Endodermal cell (in vitro differentiated cells): ENCODE data around the gene CLHC1. TPM values are rescaled to one million over a fixed set of nuclear protein-coding genes. Genes with fewer than 3 reads are reported as not detected.

Source experiments
- DNase-seq: peaks from one replicate; pipeline ENCODE4 v3.0.0-alpha.2; 2017
- H3K27ac ChIP-seq: 2 replicates; pipeline ENCODE4 v1.5.1; 2013; ENCODE audit warnings: mild to moderate bottlenecking, low read depth, low read length, moderate library complexity
- H3K27me3 ChIP-seq: 2 replicates; pipeline ENCODE4 v1.6.1; 2013; ENCODE audit warnings: mild to moderate bottlenecking, low read length, moderate library complexity; ENCODE audit not compliant: insufficient read depth, control insufficient read depth, poor library complexity, severe bottlenecking
- H3K36me3 ChIP-seq: 2 replicates; pipeline ENCODE4 v1.7.0; 2013; ENCODE audit warnings: mild to moderate bottlenecking, low read length, moderate library complexity; ENCODE audit not compliant: control insufficient read depth, insufficient read depth
- H3K4me1 ChIP-seq: one replicate; pipeline ENCODE4 v1.7.0; 2013; ENCODE audit warnings: low read length; ENCODE audit not compliant: control insufficient read depth, insufficient read depth
- H3K4me3 ChIP-seq: 2 replicates; pipeline ENCODE4 v1.5.1; 2013; ENCODE audit warnings: mild to moderate bottlenecking, low read length, moderate library complexity
- H3K9ac ChIP-seq: 2 replicates; pipeline ENCODE4 v1.6.1; 2013; ENCODE audit warnings: mild to moderate bottlenecking, low read length, moderate library complexity; ENCODE audit not compliant: poor library complexity, severe bottlenecking; ENCODE audit errors: extremely low read depth
- H3K9me3 ChIP-seq: 2 replicates; pipeline ENCODE4 v1.6.1; 2013; ENCODE audit warnings: mild to moderate bottlenecking, low read length, moderate library complexity; ENCODE audit not compliant: control insufficient read depth
- H3K27ac Mint-ChIP-seq: 2 replicates; pipeline ENCODE4 v1.8.0; 2020; ENCODE audit warnings: mixed read lengths
- H3K27me3 Mint-ChIP-seq: 2 replicates; pipeline ENCODE4 v1.8.0; 2021; ENCODE audit warnings: mild to moderate bottlenecking, mixed read lengths; ENCODE audit not compliant: insufficient read depth
- H3K36me3 Mint-ChIP-seq: 2 replicates; pipeline ENCODE4 v1.8.0; 2020; ENCODE audit warnings: low read depth, mixed read lengths
- H3K4me1 Mint-ChIP-seq: 2 replicates; pipeline ENCODE4 v1.8.0; 2020; ENCODE audit warnings: mixed read lengths
- H3K4me3 Mint-ChIP-seq: 2 replicates; pipeline ENCODE4 v1.8.0; 2020; ENCODE audit warnings: mild to moderate bottlenecking, moderate library complexity, mixed read lengths
- H3K9me3 Mint-ChIP-seq: 2 replicates; pipeline ENCODE4 v1.8.0; 2020; ENCODE audit warnings: mild to moderate bottlenecking, mixed read lengths
- WGBS, 2 experiments: methylation state at CpG; one replicate each; pipeline versions ENCODE4 v1.1.5 to v1.1.7; 2013; ENCODE audit warnings: missing lambda C conversion rate in 2 of 2, mixed read lengths in 1 of 2; ENCODE audit not compliant: insufficient coverage in 1 of 2, insufficient read length in 1 of 2; 5-methylcytosine and 5-hydroxymethylcytosine counted together
- total RNA-seq, 2 donors: library from RNA; stranded (reverse); fragmentation: NEBNext Ultra II Directional in 1 of 2; extraction: Animal tissue kit (Norgen Biotek cat#: 25700) in 1 of 2; gene quantifications; 2 replicates in 1 of 2; 3 replicates in 1 of 2; pipeline ENCODE4 v1.2.1, GENCODE V29; 2021
- TF ChIP-seq, protein P1 (sequence below): fragments of 200-600 bp; sonication (generic); conservative IDR thresholded peaks from 2 replicates; pipeline ENCODE4 v1.5.0; 2021; ENCODE audit warnings: antibody characterized with exemption, mild to moderate bottlenecking

The CLHC1 gene
- total RNA-seq, 2 donors from 2014 or later: 15.4 to 17.9 TPM

DNA sequence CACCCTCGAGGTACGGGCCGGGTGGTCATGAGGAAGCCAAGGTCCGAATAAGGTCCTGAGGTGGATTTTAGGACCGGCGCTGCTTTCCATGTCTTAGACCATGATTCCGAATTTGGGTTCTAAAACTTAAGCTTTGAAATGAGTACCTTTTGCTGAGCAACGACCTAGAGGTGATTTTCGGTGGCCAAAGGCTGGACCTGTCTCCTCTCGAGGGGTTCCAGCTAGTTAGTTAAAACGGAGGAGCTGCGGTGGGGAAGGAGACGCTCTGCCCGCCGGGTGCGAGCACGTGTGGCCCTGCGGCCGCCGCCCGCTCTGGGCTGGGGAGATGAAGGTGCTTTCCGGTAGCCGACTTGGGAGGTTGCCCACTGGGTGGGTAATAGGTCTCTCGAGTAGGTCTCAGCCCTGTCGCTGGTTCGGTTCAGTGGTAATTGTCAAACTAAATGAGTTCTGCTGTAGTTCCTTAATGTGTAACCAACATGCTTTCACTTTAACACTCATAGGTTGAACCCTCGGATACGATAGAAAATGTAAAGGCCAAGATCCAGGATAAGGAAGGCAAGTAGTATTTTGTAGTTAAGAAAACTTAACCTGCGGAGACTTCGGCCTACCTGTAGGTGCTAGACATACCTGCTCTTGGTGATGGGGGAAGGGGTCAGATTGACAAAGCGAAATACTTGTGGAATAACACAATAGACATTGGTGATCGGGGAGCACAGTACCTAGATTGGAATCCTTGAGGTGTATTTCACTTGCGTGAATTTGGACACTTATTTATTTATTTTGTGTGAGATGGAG, 967 bp upstream of the CLHC1 start:
- Mint-ChIP-seq H3K27ac (peak overlapping the region; percentile 98), H3K27me3 (no peaks in the 10 kb centered on the region), H3K4me1 (peaks cover 22% of the 10 kb centered on the region), H3K4me3 (peak overlapping the region; percentile 96), H3K36me3 (peaks cover 50% of the 10 kb centered on the region), H3K9me3 (no peaks in the 10 kb centered on the region)
- peak; percentile 48 for DNase-seq
- 4 to 5% methylated on average over 24 to 33 of the region's 33 CpGs for WGBS, 2 experiments
- no peaks in the 10 kb centered on the region for H3K9me3 ChIP-seq
- peak overlapping the region; percentile 40 for H3K27ac ChIP-seq
- no peaks in the 10 kb centered on the region for H3K27me3 ChIP-seq
- H3K4me1 ChIP-seq: peaks cover 2% of the 10 kb centered on the region
- H3K4me3 ChIP-seq: peak overlapping the region; percentile 99
- H3K36me3 ChIP-seq: peaks cover 44% of the 10 kb centered on the region
- H3K9ac ChIP-seq: peak overlapping the region; percentile 98
- TF ChIP-seq, protein P1, sequence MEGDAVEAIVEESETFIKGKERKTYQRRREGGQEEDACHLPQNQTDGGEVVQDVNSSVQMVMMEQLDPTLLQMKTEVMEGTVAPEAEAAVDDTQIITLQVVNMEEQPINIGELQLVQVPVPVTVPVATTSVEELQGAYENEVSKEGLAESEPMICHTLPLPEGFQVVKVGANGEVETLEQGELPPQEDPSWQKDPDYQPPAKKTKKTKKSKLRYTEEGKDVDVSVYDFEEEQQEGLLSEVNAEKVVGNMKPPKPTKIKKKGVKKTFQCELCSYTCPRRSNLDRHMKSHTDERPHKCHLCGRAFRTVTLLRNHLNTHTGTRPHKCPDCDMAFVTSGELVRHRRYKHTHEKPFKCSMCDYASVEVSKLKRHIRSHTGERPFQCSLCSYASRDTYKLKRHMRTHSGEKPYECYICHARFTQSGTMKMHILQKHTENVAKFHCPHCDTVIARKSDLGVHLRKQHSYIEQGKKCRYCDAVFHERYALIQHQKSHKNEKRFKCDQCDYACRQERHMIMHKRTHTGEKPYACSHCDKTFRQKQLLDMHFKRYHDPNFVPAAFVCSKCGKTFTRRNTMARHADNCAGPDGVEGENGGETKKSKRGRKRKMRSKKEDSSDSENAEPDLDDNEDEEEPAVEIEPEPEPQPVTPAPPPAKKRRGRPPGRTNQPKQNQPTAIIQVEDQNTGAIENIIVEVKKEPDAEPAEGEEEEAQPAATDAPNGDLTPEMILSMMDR: no peak

DNA sequence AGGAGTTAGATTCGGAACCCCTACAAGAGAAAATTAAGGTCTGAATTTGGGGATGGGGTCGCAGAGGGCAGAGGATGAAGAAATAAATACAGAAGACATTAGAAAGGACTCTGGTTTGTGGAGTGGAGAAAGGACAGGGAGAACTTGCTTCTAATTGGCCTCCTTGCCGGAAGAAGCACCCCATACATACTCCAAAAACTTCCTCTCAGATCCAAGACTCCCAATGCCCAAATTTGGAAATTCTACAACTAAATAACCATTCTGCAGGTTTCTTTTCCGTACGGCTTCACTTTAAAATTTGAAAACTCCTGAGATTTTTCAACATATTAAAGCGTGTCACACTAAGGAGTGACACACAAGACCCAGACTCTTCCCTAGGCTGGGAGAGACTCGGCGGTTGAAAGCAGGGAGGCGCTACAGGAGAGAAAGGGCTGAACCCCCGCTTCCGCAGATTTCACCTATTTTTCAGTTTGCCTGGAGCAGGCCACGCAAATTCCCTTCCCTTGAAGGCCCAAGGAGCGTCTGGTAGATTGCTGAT, 478 bp downstream of the CLHC1 start:
- 8 to 10% methylated on average over 7 to 13 of the region's 13 CpGs for WGBS, 2 experiments
- Mint-ChIP-seq H3K36me3 (peaks cover 49% of the 10 kb centered on the region), H3K27me3 (no peaks in the 10 kb centered on the region), H3K27ac (peak overlapping the region; percentile 98), H3K9me3 (no peaks in the 10 kb centered on the region), H3K4me1 (peaks cover 26% of the 10 kb centered on the region), H3K4me3 (peak overlapping the region; percentile 96)
- no peaks in the 10 kb centered on the region for H3K9me3 ChIP-seq
- H3K4me3 ChIP-seq: peak overlapping the region; percentile 99
- peak overlapping the region; percentile 89 for H3K27ac ChIP-seq
- TF ChIP-seq, protein P1: no peak
- H3K4me1 ChIP-seq: peaks cover 2% of the 10 kb centered on the region
- H3K27me3 ChIP-seq: no peaks in the 10 kb centered on the region
- H3K9ac ChIP-seq: peak overlapping the region; percentile 98
- peaks cover 39% of the 10 kb centered on the region for H3K36me3 ChIP-seq
- no peak for DNase-seq

DNA sequence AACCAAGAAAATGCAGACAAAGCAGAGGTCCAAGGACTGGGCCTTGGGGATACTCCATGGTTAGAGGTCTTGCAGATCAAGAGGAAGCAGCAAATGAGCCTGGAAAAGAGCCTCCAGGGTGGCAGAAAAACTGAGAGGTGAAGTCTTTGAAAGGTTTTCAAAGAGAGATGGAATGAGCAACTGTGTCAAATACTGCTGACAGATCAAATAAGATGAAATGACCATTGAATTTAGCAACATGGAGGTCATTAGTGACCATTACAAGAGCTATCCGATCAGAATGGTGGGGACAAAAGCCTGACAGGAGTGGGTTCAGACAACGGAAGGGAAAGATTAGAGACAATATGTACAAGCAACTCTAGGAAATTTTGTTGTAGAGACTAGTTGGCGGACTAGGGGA, 1.5 kb downstream of the CLHC1 start:
- H3K4me3 Mint-ChIP-seq: peak overlapping the region; percentile 96
- peaks cover 24% of the 10 kb centered on the region for H3K4me1 Mint-ChIP-seq
- DNase-seq: no peak
- no peak overlapping the region for H3K27ac Mint-ChIP-seq
- H3K27me3 Mint-ChIP-seq: no peaks in the 10 kb centered on the region
- H3K9me3 Mint-ChIP-seq: no peaks in the 10 kb centered on the region
- Histone ChIP-seq H3K9me3 (no peaks in the 10 kb centered on the region), H3K36me3 (peaks cover 30% of the 10 kb centered on the region), H3K27ac (no peak overlapping the region), H3K9ac (no peak overlapping the region), H3K4me1 (peaks cover 2% of the 10 kb centered on the region), H3K4me3 (peak overlapping the region; percentile 99), H3K27me3 (no peaks in the 10 kb centered on the region)
- TF ChIP-seq, protein P1: no peak
- 93 to 100% methylated on average over 1 to 3 of the region's 3 CpGs for WGBS, 2 experiments
- H3K36me3 Mint-ChIP-seq: peaks cover 40% of the 10 kb centered on the region
